HEK293T (cell line): ENCODE measurements around the gene ATG7.

Experiments
- ARNT ChIP-seq: fragments of 450-650 bp; IDR thresholded peaks from 2 replicates; pipeline ENCODE4 v1.6.1; 2017; ENCODE audit warnings: mild to moderate bottlenecking
- FOXA1 ChIP-seq: fragments of 450-650 bp; IDR thresholded peaks from 2 replicates; pipeline ENCODE4 v1.6.1; 2016; ENCODE audit warnings: mild to moderate bottlenecking
- LEF1 ChIP-seq: fragments of 450-650 bp; IDR thresholded peaks from 2 replicates; pipeline ENCODE4 v1.6.1; 2017; ENCODE audit warnings: mild to moderate bottlenecking, borderline replicate concordance
- SP1 ChIP-seq: fragments of 450-650 bp; IDR thresholded peaks from 2 replicates; pipeline ENCODE4 v1.6.1; 2017
- TARDBP ChIP-seq: fragments of 450-650 bp; IDR thresholded peaks from 2 replicates; pipeline ENCODE4 v1.6.1; 2016
- TF ChIP-seq, protein P1 (sequence below): fragments of 450-650 bp; IDR thresholded peaks from 2 replicates; pipeline ENCODE4 v1.6.1; 2016

DNA sequence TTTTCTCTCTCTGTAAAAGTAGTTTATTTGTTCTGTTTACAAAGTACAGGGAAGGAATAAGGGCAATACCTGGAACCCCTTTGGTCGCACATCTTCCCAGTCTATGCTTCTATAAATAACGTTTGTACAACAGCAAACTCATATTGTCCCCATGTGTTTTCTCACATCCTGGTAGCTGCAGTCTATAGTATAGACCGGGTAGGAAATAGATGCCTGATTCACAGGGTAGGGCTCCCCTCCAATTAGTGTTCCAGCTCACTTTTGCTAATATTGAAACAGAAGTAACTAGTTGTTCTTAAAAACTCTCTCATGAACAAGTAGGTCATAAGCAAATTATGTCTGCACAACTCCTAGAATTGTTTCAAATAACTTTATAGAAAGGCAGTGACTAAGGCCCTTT is 17.7 kb downstream of the ATG7 start:
- TF ChIP-seq FOXA1 (no peak), LEF1 (no peak), TARDBP (no peak), ARNT (no peak), SP1 (no peak)
- TF ChIP-seq, protein P1, sequence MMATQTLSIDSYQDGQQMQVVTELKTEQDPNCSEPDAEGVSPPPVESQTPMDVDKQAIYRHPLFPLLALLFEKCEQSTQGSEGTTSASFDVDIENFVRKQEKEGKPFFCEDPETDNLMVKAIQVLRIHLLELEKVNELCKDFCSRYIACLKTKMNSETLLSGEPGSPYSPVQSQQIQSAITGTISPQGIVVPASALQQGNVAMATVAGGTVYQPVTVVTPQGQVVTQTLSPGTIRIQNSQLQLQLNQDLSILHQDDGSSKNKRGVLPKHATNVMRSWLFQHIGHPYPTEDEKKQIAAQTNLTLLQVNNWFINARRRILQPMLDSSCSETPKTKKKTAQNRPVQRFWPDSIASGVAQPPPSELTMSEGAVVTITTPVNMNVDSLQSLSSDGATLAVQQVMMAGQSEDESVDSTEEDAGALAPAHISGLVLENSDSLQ: no peak
